ENCODE results near the gene WWC2. TPM values are rescaled to one million over a fixed set of nuclear protein-coding genes. Genes with fewer than 3 reads are reported as not detected.

Gene WWC2
- total and polyA plus RNA-seq, 7 donors, result 2.9 to 15.5 (median 7.8) TPM

- Histone ChIP-seq H3K27me3 (ENCODE audit: insufficient read depth in 3 of 3, low read length in 2 of 3) (no peaks in the 10 kb centered on the region), H3K9me3 (no peaks in the 10 kb centered on the region), H3K27ac (no peak overlapping the region), H3K4me1 (no peaks in the 10 kb centered on the region), H3K36me3 (ENCODE audit: insufficient read depth in 1 of 2, low read depth in 1 of 2) (no peaks in the 10 kb centered on the region), H3K4me3 (no peak overlapping the region)
- intact Hi-C loops (cut with DNase I), result loop anchor here in 1 of 2 donors (10.0 kb wide), 1 partner anchor 144 kb away; no protein-coding TSS in a partner anchor
- DNase-seq, result no peak
- TF ChIP-seq, protein P1, sequence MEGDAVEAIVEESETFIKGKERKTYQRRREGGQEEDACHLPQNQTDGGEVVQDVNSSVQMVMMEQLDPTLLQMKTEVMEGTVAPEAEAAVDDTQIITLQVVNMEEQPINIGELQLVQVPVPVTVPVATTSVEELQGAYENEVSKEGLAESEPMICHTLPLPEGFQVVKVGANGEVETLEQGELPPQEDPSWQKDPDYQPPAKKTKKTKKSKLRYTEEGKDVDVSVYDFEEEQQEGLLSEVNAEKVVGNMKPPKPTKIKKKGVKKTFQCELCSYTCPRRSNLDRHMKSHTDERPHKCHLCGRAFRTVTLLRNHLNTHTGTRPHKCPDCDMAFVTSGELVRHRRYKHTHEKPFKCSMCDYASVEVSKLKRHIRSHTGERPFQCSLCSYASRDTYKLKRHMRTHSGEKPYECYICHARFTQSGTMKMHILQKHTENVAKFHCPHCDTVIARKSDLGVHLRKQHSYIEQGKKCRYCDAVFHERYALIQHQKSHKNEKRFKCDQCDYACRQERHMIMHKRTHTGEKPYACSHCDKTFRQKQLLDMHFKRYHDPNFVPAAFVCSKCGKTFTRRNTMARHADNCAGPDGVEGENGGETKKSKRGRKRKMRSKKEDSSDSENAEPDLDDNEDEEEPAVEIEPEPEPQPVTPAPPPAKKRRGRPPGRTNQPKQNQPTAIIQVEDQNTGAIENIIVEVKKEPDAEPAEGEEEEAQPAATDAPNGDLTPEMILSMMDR (IDR thresholded peaks at IDR 0.05), result no peak
- 96 to 99% (median 97%) methylated on average over 13 of the region's 13 CpGs for WGBS, 3 donors
- no peak for ATAC-seq
Measured at GRCh38 chr4:183078634-183079033, 20.4 kb upstream of the WWC2 start.

DNA sequence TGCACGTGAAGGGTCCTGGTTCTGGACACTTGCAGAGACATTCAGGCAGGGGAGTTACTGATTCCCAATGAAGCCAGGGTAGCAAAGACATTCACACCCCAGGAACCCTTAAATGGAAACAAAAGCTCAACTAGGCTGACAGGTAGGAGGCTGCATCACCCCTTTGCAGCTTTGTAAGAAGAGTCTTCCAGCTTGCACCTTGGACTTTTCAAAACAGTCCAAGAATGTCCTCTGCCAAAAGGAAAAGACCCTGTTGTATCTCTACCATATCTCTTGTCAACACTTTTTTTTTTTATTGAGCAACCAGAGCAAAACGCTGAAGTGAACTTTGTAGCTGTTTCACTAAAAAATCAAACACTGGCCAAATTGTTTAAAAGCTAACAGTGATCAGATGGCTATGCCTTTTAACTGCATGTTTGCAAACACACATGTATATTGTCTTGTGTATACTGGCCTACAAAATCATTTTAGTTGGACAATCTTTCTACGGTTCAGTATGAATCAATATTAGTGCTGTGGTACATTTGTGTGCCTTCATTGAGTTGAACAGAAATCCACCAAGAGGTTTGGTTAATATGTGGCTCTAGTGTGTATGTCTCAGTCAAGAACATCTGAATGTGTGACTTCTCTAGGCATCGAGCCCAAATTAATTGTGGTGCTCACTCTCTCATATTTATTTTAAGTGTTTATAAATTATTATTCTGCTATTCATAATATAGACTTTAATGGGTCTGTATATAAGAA lies 18.5 kb upstream of the WWC2 start:
- Histone ChIP-seq H3K4me3 (no peak overlapping the region), H3K4me1 (no peaks in the 10 kb centered on the region), H3K27me3 (ENCODE audit: insufficient read depth in 3 of 3, low read length in 2 of 3) (no peaks in the 10 kb centered on the region), H3K27ac (no peak overlapping the region), H3K9me3 (no peaks in the 10 kb centered on the region), H3K36me3 (ENCODE audit: insufficient read depth in 1 of 2, low read depth in 1 of 2) (no peaks in the 10 kb centered on the region)
- intact Hi-C loops (cut with DNase I), result no loop called here
- TF ChIP-seq, protein P1 (IDR thresholded peaks at IDR 0.05), result no peak
- DNase-seq, result no peak
- 46 to 64% (median 49%) methylated on average over 4 of the region's 4 CpGs for WGBS, 3 donors
- no peak for ATAC-seq

DNA sequence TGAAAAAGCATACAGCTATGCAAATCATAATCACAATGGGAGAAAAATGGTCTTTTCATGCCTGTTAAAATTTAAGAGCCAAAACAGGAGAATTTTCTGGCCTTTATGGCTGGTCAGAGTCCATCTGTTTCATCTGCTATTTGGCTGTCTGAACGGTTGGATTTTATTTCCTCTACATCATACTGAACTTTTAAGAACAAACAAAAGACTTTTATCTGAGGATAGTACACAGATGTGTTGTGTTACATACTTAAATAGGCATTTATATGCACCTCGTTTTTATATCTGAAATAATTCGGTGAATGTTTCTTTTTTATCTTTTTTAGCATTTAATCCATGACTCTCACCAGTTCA lies 18.0 kb upstream of the WWC2 start:
- Histone ChIP-seq H3K9me3 (no peaks in the 10 kb centered on the region), H3K4me3 (no peak overlapping the region), H3K4me1 (no peaks in the 10 kb centered on the region), H3K27me3 (ENCODE audit: insufficient read depth in 3 of 3, low read length in 2 of 3) (no peaks in the 10 kb centered on the region), H3K27ac (no peak overlapping the region), H3K36me3 (ENCODE audit: insufficient read depth in 1 of 2, low read depth in 1 of 2) (no peaks in the 10 kb centered on the region)
- DNase-seq (no peak), ATAC-seq (no peak)
- WGBS, 3 donors, result 25 to 35% (median 30%) methylated on average over 3 of the region's 3 CpGs
- TF ChIP-seq, protein P1 (IDR thresholded peaks at IDR 0.05), result no peak
- intact Hi-C loops (cut with DNase I), result no loop called here

- ATAC-seq, result no peak
Measured at GRCh38 chr4:183082053-183082452, 17.0 kb upstream of the WWC2 start.

More at GRCh38 chr4:183082053-183082452, 17.0 kb upstream of the WWC2 start:
- no peaks in the 10 kb centered on the region for H3K4me1 ChIP-seq
- H3K27ac ChIP-seq, result no peak overlapping the region
- 91 to 93% (median 92%) methylated on average over 3 of the region's 3 CpGs for WGBS, 3 donors
- H3K4me3 ChIP-seq, result no peak overlapping the region
- no peaks in the 10 kb centered on the region for H3K36me3 ChIP-seq (ENCODE audit: insufficient read depth in 1 of 2, low read depth in 1 of 2)
- H3K9me3 ChIP-seq, result no peaks in the 10 kb centered on the region
- H3K27me3 ChIP-seq (ENCODE audit: insufficient read depth in 3 of 3, low read length in 2 of 3), result no peaks in the 10 kb centered on the region
- intact Hi-C loops (cut with DNase I), result no loop called here
- TF ChIP-seq, protein P1 (IDR thresholded peaks at IDR 0.05), result no peak
- no peak for DNase-seq

Measured in psoas muscle (tissue), 8 donors.